Stimulated activated memory B cell treated with anti-CD40 and anti-IgM and Interleukin-4, amounts not matched to agents 10 μg/mL and 1 μg/mL and 100 μg/mL, for 72 hours (primary cell): ENCODE data around the gene MAPT.

ENCODE experiments used
- ATAC-seq: fragments of 150-1000 bp; cut with Tn5 transposase; 2 replicates; pipeline ENCODE4 v1.10.0; 2021
- H3K27ac Mint-ChIP-seq: one replicate; pipeline ENCODE4 v1.8.0; 2022; ENCODE audit warnings: mild to moderate bottlenecking, mixed read lengths
- H3K27me3 Mint-ChIP-seq: one replicate; pipeline ENCODE4 v1.8.0; 2022; ENCODE audit warnings: mixed read lengths
- H3K36me3 Mint-ChIP-seq: one replicate; pipeline ENCODE4 v1.8.0; 2022; ENCODE audit warnings: mixed read lengths
- H3K4me1 Mint-ChIP-seq: one replicate; pipeline ENCODE4 v1.8.0; 2022; ENCODE audit warnings: mixed read lengths
- H3K4me3 Mint-ChIP-seq: one replicate; pipeline ENCODE4 v1.8.0; 2022; ENCODE audit warnings: mild to moderate bottlenecking, moderate library complexity, mixed read lengths
- H3K9me3 Mint-ChIP-seq: one replicate; pipeline ENCODE4 v1.8.0; 2022; ENCODE audit warnings: mixed read lengths

MAPT gene

DNA sequence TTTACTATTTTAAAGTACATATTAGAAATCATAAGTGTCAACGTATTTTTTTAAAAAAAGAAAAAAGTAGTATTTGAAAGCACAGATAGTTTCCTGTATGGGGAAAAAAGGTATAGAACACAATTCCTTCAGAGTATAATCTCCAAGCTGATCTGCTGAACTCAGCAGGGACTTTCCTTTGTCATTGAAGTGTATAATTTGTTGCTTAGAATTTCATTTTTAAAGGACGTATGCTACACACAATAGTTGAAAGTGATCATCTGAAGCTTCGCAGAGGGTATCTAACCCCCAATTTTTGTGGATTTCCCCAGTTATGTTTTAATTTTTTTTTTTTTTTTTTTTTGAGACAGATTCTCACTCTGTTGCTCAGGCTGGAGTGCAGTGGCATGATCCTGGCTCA, 20.2 kb upstream of the MAPT start:
- no peaks in the 10 kb centered on the region for H3K4me1 Mint-ChIP-seq
- ATAC-seq = no peak
- H3K36me3 Mint-ChIP-seq = no peaks in the 10 kb centered on the region
- peaks cover 2% of the 10 kb centered on the region for H3K9me3 Mint-ChIP-seq
- H3K27ac Mint-ChIP-seq = no peak overlapping the region
- no peak overlapping the region for H3K4me3 Mint-ChIP-seq
- peaks cover 19% of the 10 kb centered on the region for H3K27me3 Mint-ChIP-seq

DNA sequence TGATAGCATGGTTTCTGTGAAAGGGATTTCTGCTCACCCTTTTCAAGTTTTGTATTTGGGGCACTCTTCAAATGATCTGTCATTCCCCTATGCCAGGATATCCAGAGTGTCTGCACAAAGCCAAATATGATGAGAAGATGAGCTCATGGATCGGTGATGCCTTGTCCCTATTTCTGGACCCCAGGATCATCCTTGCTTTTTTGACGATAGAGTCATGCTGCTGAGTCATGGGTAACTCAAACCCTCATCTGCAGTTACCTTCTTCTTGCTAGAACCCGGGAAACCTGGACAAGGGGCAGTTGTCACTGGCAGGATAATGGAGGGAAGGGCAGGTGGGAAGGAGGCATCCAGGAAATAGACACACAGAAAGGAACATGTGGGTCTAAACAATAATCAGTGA, 17.8 kb upstream of the MAPT start:
- Mint-ChIP-seq H3K4me1 (no peaks in the 10 kb centered on the region), H3K27me3 (peaks cover 29% of the 10 kb centered on the region)

DNA sequence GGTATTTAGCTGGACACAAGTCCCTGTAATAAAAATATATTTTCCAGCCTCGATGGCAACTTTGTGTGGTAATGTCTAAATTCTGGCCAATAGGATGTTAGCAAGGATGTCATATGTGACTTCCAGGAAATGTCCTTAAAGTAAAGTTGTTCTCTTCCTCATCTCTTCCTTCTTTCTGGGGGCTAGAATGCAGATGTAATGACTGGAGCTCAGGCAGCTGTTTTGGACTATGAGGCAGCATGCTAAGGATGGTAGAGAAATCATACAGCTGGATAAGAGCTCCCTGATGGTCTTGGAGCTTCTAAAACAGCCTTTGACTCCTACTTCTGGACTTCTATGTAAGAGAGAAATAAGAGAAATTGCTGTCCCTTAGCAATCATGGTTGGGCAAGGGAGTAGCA, 16.9 kb upstream of the MAPT start:
- Mint-ChIP-seq H3K27me3 (peaks cover 39% of the 10 kb centered on the region), H3K4me1 (no peaks in the 10 kb centered on the region), H3K9me3 (peaks cover 2% of the 10 kb centered on the region), H3K27ac (no peak overlapping the region), H3K4me3 (no peak overlapping the region), H3K36me3 (no peaks in the 10 kb centered on the region)
- ATAC-seq = no peak

More for the DNA sequence above, 17.8 kb upstream of the MAPT start:
- Mint-ChIP-seq H3K9me3 (peaks cover 2% of the 10 kb centered on the region), H3K4me3 (no peak overlapping the region), H3K36me3 (no peaks in the 10 kb centered on the region), H3K27ac (no peak overlapping the region)
- ATAC-seq = no peak

GRCh38 chr17:45883063-45883462, 11.3 kb upstream of the MAPT start:
- Mint-ChIP-seq H3K9me3 (peaks cover 7% of the 10 kb centered on the region), H3K27me3 (peaks cover 37% of the 10 kb centered on the region), H3K36me3 (no peaks in the 10 kb centered on the region), H3K4me1 (no peaks in the 10 kb centered on the region), H3K4me3 (no peak overlapping the region), H3K27ac (no peak overlapping the region)
- ATAC-seq = peak; percentile 38

DNA sequence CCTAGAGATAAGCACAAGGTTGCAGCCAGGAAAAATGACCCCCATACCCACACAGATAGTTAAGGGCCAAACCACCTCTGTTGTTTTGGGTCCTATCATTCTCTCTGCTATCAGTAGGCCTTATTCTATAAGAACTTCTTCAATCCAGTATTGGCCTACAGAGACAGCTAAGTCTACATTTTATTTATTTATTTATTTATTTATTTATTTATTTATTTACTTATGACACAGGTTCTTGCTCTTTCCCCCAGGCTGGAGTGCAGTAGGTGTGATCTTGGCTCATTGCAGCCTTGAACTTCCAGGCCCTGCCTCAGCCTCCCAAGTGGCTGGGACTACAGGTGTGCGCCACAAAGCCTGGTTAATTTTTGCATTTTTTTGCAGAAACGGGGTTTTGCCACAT, 7.5 kb upstream of the MAPT start:
- no peaks in the 10 kb centered on the region for H3K36me3 Mint-ChIP-seq
- H3K27ac Mint-ChIP-seq = no peak overlapping the region
- ATAC-seq = no peak
- peaks cover 12% of the 10 kb centered on the region for H3K27me3 Mint-ChIP-seq
- peaks cover 7% of the 10 kb centered on the region for H3K9me3 Mint-ChIP-seq
- H3K4me3 Mint-ChIP-seq = no peak overlapping the region
- H3K4me1 Mint-ChIP-seq = no peaks in the 10 kb centered on the region

DNA sequence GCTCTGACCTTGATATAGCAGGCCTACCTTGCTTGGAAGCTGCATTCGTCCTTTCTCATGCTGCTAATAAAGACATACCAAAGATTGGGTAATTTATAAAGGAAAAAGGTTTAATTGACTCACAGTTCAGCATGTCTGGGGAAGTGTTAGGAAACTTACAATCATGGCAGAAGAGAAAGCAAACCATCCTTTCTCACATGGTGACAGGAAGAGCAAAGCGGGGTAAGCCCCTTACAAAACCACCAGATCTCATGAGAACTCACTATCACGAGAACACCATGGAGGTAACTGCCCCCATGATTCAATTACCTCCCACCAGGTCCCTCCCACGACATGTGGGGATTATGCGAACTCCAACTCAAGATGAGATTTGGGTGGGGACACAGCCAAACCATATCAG, 6.0 kb upstream of the MAPT start:
- Mint-ChIP-seq H3K27ac (no peak overlapping the region), H3K4me1 (no peaks in the 10 kb centered on the region), H3K4me3 (no peak overlapping the region), H3K36me3 (no peaks in the 10 kb centered on the region), H3K27me3 (no peaks in the 10 kb centered on the region), H3K9me3 (peaks cover 7% of the 10 kb centered on the region)
- ATAC-seq = no peak

DNA sequence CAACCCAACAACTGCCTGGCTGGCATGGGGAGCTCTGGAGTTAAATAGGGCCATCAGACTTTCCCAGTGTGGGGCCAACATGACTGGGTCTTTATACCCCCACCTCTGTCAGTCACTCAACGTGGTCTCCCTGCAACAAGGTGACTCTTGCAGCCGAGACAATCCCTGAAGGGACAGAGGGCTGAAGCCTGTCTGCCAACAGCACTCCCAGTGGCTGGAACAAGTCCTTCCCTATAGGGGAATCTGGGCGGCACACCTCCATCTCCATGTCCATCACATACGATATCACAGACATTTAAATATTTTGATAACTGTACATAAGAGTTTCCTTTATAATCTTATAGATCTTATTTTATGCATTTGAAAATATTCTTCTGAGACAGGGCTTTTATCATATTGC, 4.8 kb upstream of the MAPT start:
- Mint-ChIP-seq H3K27ac (no peak overlapping the region), H3K27me3 (no peaks in the 10 kb centered on the region), H3K36me3 (no peaks in the 10 kb centered on the region)

DNA sequence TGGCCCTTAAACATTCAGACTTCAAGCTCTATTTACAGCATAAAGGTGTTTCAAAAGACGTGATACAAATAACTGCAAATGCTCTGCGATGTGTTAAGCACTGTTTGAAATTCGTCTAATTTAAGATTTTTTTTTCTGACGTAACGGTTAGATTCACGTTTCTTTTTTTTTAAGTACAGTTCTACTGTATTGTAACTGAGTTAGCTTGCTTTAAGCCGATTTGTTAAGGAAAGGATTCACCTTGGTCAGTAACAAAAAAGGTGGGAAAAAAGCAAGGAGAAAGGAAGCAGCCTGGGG, 681 bp upstream of the MAPT start:
- H3K4me1 Mint-ChIP-seq = peaks cover 26% of the 10 kb centered on the region
- ATAC-seq = no peak
- peaks cover 21% of the 10 kb centered on the region for H3K27me3 Mint-ChIP-seq
- no peaks in the 10 kb centered on the region for H3K36me3 Mint-ChIP-seq
- peak overlapping the region; percentile 54 for H3K27ac Mint-ChIP-seq
- H3K4me3 Mint-ChIP-seq = peak overlapping the region; percentile 85
- H3K9me3 Mint-ChIP-seq = no peaks in the 10 kb centered on the region

More for the DNA sequence above, 4.8 kb upstream of the MAPT start:
- no peak overlapping the region for H3K4me3 Mint-ChIP-seq
- H3K9me3 Mint-ChIP-seq = peaks cover 5% of the 10 kb centered on the region
- ATAC-seq = no peak
- peaks cover 6% of the 10 kb centered on the region for H3K4me1 Mint-ChIP-seq

DNA sequence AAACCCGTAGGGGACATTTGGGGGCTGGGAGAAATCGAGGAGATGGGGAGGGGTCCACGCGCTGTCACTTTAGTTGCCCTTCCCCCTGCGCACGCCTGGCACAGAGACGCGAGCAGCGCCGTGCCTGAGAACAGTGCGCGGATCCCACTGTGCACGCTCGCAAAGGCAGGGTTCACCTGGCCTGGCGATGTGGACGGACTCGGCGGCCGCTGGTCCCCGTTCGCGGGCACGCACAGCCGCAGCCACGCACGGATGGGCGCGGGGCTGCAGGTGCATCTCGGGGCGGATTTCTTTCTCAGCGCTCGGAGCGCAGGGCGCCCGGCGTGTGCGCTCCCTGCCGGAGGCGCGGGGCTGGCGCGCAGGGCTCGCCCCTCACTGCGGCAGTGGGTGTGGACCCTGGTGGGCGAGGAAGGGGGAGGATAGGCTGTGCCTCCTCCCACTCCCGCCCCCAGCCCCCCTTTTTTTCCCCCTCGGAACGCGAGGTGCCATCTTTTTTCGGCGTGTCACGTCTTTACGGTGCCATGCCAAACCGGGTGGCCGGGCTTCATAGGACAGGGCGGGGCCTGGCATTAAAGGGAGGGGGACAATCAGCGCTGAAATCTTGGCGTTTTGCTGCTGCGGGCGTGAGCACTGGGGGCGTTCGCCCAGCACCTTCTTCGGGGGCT, 1.1 kb downstream of the MAPT start:
- H3K27me3 Mint-ChIP-seq = peaks cover 39% of the 10 kb centered on the region
- H3K27ac Mint-ChIP-seq = peak overlapping the region; percentile 24
- no peak for ATAC-seq
- H3K4me1 Mint-ChIP-seq = peaks cover 26% of the 10 kb centered on the region
- H3K36me3 Mint-ChIP-seq = no peaks in the 10 kb centered on the region
- peak overlapping the region; percentile 85 for H3K4me3 Mint-ChIP-seq
- H3K9me3 Mint-ChIP-seq = no peaks in the 10 kb centered on the region

- H3K27me3 Mint-ChIP-seq = peaks cover 46% of the 10 kb centered on the region
- no peak overlapping the region for H3K27ac Mint-ChIP-seq
- H3K9me3 Mint-ChIP-seq = no peaks in the 10 kb centered on the region
- no peaks in the 10 kb centered on the region for H3K36me3 Mint-ChIP-seq
- peaks cover 26% of the 10 kb centered on the region for H3K4me1 Mint-ChIP-seq
- peak overlapping the region; percentile 85 for H3K4me3 Mint-ChIP-seq
- no peak for ATAC-seq
Observed at GRCh38 chr17:45895969-45896785, 1.8 kb downstream of the MAPT start.

DNA sequence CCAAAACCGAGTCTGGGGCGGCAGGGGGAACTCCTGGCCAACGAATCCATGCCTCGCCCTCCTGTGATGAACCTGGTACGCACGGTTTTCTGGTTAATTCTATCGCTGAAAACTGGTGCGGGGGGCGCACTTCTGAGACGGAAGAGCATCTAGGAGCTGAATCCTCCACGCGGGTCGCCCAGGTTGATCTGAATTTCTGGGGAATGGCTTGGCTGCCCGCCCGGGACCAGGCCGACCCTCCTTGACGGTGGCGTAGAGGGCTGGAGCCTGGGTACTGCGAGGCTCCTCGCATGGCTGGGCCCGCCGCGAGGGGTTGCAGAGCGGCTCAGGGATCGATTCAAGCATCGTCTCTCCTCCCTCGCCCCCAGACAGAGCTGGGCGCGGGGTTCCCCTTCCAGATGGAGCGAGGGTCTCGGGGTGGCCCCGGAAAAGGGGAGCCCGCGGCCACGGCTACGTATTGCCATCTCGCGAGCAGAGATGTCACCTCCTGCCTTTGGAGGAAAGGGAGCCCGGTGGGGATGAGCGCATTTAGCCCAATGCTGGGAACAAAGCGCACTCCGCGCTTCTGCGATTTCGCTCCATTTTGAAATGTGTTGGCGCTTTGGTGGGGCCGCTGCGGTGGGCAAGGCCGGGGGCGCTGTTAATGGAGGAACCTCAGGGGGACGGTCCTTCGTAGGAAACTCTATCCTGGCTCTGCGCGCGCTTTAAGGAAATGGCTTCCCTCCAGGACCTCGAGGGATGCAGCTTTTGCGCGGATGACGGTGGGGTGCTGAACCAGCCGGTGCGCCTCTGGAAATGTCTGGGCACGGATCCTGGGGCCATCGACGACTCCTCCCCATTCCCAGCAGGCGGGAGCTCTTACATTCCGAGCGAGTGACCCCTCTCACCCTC, 2.7 kb downstream of the MAPT start:
- no peak overlapping the region for H3K27ac Mint-ChIP-seq
- H3K4me1 Mint-ChIP-seq = peaks cover 26% of the 10 kb centered on the region
- H3K9me3 Mint-ChIP-seq = no peaks in the 10 kb centered on the region
- no peak overlapping the region for H3K4me3 Mint-ChIP-seq
- H3K36me3 Mint-ChIP-seq = no peaks in the 10 kb centered on the region
- peaks cover 55% of the 10 kb centered on the region for H3K27me3 Mint-ChIP-seq
- ATAC-seq = no peak

GRCh38 chr17:45900136-45900535, 5.8 kb downstream of the MAPT start:
- ATAC-seq = no peak
- no peaks in the 10 kb centered on the region for H3K9me3 Mint-ChIP-seq

GRCh38 chr17:45900723-45901415, 6.5 kb downstream of the MAPT start:
- no peak for ATAC-seq
- Mint-ChIP-seq H3K27ac (no peak overlapping the region), H3K4me3 (no peak overlapping the region), H3K9me3 (no peaks in the 10 kb centered on the region), H3K27me3 (peaks cover 68% of the 10 kb centered on the region), H3K36me3 (no peaks in the 10 kb centered on the region), H3K4me1 (peaks cover 9% of the 10 kb centered on the region)

More at GRCh38 chr17:45900136-45900535, 5.8 kb downstream of the MAPT start:
- peaks cover 15% of the 10 kb centered on the region for H3K4me1 Mint-ChIP-seq
- H3K36me3 Mint-ChIP-seq = no peaks in the 10 kb centered on the region
- H3K4me3 Mint-ChIP-seq = no peak overlapping the region
- H3K27ac Mint-ChIP-seq = no peak overlapping the region
- H3K27me3 Mint-ChIP-seq = peaks cover 66% of the 10 kb centered on the region

DNA sequence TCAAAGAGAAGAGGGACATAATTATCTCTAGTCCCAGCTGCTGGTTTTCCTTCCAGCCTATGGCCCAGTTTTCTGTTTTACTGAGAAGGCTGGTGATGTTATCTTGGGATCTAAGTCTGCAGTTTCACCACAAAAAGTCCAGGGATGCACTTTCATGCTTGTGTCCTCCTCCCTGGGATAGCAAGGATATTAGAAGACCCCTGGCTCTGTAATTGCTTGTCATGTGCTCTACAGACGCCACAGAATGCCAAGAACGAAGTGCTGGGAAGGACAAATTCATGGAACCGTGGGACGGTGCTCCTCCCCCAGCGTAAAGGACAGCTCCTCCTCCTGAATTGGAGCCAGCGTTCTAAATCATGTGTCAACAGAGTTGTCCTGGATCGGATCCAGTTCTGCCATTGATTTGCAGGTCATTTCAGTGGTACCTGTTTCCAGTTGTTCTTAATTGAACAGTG, 8.6 kb downstream of the MAPT start:
- Mint-ChIP-seq H3K27me3 (peaks cover 75% of the 10 kb centered on the region), H3K4me3 (no peak overlapping the region), H3K36me3 (no peaks in the 10 kb centered on the region), H3K4me1 (peaks cover 6% of the 10 kb centered on the region), H3K9me3 (no peaks in the 10 kb centered on the region), H3K27ac (no peak overlapping the region)
- ATAC-seq = no peak

DNA sequence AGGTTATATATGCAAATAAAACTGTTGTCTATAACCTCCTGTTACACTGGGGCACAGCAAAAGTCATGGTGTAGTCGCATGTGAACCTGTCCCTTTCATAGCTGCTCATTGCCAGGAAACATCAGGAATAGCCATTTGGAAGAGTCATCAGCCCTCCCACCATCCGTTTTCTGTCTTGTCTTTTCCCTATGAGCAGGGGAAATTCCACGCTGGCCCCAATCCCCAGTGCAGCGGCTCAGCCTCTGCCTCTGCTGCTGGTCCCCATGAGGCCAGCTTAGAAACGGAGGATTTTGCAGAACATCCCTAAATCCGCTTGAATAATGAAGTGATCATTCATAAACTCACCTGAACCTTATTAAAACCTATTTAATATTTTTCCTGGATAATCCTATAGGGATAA, 10.5 kb downstream of the MAPT start:
- Mint-ChIP-seq H3K4me1 (peaks cover 6% of the 10 kb centered on the region), H3K27ac (no peak overlapping the region), H3K27me3 (peaks cover 62% of the 10 kb centered on the region), H3K9me3 (no peaks in the 10 kb centered on the region), H3K36me3 (no peaks in the 10 kb centered on the region), H3K4me3 (no peak overlapping the region)
- ATAC-seq = no peak
